HepG2 (cell line): ENCODE data around the gene IL31. TPM values are rescaled to one million over a fixed set of nuclear protein-coding genes. Genes with fewer than 3 reads are reported as not detected.
A peak's percentile ranks its signal among the peaks of the same experiment; 100 is the strongest.

Experiments
- ATAC-seq: fragments of 200-7000 bp; cut with Tn5 transposase; 3 replicates; pipeline ENCODE4 v1.9.1; 2020; ENCODE audit warnings: mild to moderate bottlenecking, moderate library complexity
- BruUV-seq: library from RNA; stranded (reverse); fragments of 400-500 nt; replicated peaks from 2 replicates; lab custom pipeline; 2021; lab: Mats Ljungman, UMichigan
- CTCF ChIA-PET: fragments of 300-600 bp; formaldehyde crosslinking; extraction: SDS; loops from one replicate; lab custom pipeline; 2021; ENCODE audit warnings: low total read pairs, inconsistent platforms, low intra/inter-chr PET ratio; lab: Yijun Ruan, JAX
- POLR2A ChIA-PET: fragments of 350-600 bp; sonication (Branson Sonifier 250); formaldehyde crosslinking; loops from one replicate; lab custom pipeline; 2020; ENCODE audit warnings: antibody characterized with exemption, inconsistent platforms; lab: Yijun Ruan, JAX
- DNase-seq: peaks from one replicate; pipeline ENCODE4 v3.0.0-alpha.2; 2015; ENCODE audit warnings: low spot score
- FAIRE-seq: peaks from 3 replicates; lab custom pipeline; 2011; peaks lifted over from hg19 to GRCh38; lab: Jason Lieb, UNC
- H2AFZ ChIP-seq: one replicate; pipeline ENCODE4 v1.6.1; 2011; ENCODE audit warnings: low read length, inconsistent platforms
- H3K27ac ChIP-seq: fragments of 300-600 bp; 3 replicates; pipeline ENCODE4 v1.8.0; 2011; ENCODE audit warnings: mixed run types, mild to moderate bottlenecking, mixed read lengths, low read length, inconsistent platforms; ENCODE audit not compliant: insufficient read depth; ENCODE audit errors: extremely low read length
- H3K27me3 ChIP-seq, 2 experiments: fragments of 200-600 bp in 1 of 2; 2 replicates in 1 of 2; 3 replicates in 1 of 2; pipeline versions ENCODE4 v1.6.0 to v1.8.0; 2011; ENCODE audit warnings: low read length in 2 of 2, mild to moderate bottlenecking in 2 of 2, moderate library complexity in 2 of 2, inconsistent platforms in 1 of 2; ENCODE audit not compliant: insufficient read depth in 2 of 2, control insufficient read depth in 1 of 2
- H3K36me3 ChIP-seq, 2 experiments: fragments of 200-600 bp in 1 of 2; replicated peaks in 1 of 2; 2 replicates in 1 of 2; 3 replicates in 1 of 2; pipeline versions ENCODE4 v1.5.1 to v1.8.0; 2011; ENCODE audit warnings: low read length in 2 of 2, inconsistent platforms in 1 of 2; ENCODE audit not compliant: insufficient read depth in 2 of 2, control insufficient read depth in 1 of 2
- H3K4me1 ChIP-seq: 2 replicates; pipeline ENCODE4 v1.5.1; 2012; ENCODE audit warnings: low read length, inconsistent platforms; ENCODE audit not compliant: insufficient read depth
- H3K4me2 ChIP-seq: 2 replicates; pipeline ENCODE4 v1.6.0; 2011; ENCODE audit warnings: low read depth, low read length, inconsistent platforms
- H3K4me3 ChIP-seq, 3 experiments: fragments of 200-600 bp in 1 of 3; sonication (generic), shearing (Covaris generic) in 1 of 3; replicated peaks in 1 of 3; 2 replicates each; pipeline ENCODE4 v1.5.1; 2011 to 2016; ENCODE audit warnings: low read length in 3 of 3, inconsistent platforms in 2 of 3, low read depth in 2 of 3, mild to moderate bottlenecking in 2 of 3, control low read depth in 1 of 3, mixed read lengths in 1 of 3; ENCODE audit not compliant: insufficient read depth in 1 of 3
- H3K79me2 ChIP-seq: one replicate; pipeline ENCODE4 v1.6.1; 2011; ENCODE audit warnings: low read length, inconsistent platforms; ENCODE audit not compliant: insufficient read depth
- H3K9ac ChIP-seq: 2 replicates; pipeline ENCODE4 v1.6.0; 2011; ENCODE audit warnings: mild to moderate bottlenecking, low read depth, low read length, inconsistent platforms; ENCODE audit not compliant: insufficient read depth
- H3K9me3 ChIP-seq: 2 replicates; pipeline ENCODE4 v1.5.1; 2012; ENCODE audit warnings: mild to moderate bottlenecking, low read length
- H4K20me1 ChIP-seq: 2 replicates; pipeline ENCODE4 v1.6.0; 2011; ENCODE audit warnings: inconsistent platforms, mild to moderate bottlenecking, low read length, moderate library complexity; ENCODE audit not compliant: insufficient read depth
- AHDC1 ChIP-seq: sonication (generic); formaldehyde crosslinking; IDR thresholded peaks from 2 replicates; pipeline ENCODE4 v1.5.1; 2020; ENCODE audit warnings: mild to moderate bottlenecking, missing genetic modification reagents, borderline replicate concordance
- ERF ChIP-seq: IDR thresholded peaks from 2 replicates; pipeline ENCODE4 v1.6.1; 2018; ENCODE audit warnings: missing biosample characterization, missing genetic modification reagents
- HNRNPLL ChIP-seq: fragments of 200-400 bp; formaldehyde crosslinking; IDR thresholded peaks from 2 replicates; pipeline ENCODE4 v1.6.1; 2017; ENCODE audit warnings: mild to moderate bottlenecking, low read depth, low read length; ENCODE audit not compliant: poor library complexity, severe bottlenecking
- MTERF4 ChIP-seq: sonication (generic); formaldehyde crosslinking; IDR thresholded peaks from 2 replicates; pipeline ENCODE4 v1.8.0; 2023; ENCODE audit warnings: mild to moderate bottlenecking, missing genetic modification reagents
- NFRKB ChIP-seq: fragments of 450-650 bp; IDR thresholded peaks from 2 replicates; pipeline ENCODE4 v1.6.1; 2017
- SMYD3 ChIP-seq: sonication (generic); formaldehyde crosslinking; IDR thresholded peaks from 2 replicates; pipeline ENCODE4 v1.8.1; 2023; ENCODE audit warnings: mild to moderate bottlenecking, missing genetic modification reagents
- SNAPC2 ChIP-seq: sonication (generic); formaldehyde crosslinking; IDR thresholded peaks from 2 replicates; pipeline ENCODE4 v1.8.1; 2022; ENCODE audit warnings: mild to moderate bottlenecking, missing genetic modification reagents
- ZFP82 ChIP-seq: sonication (generic); formaldehyde crosslinking; IDR thresholded peaks from 2 replicates; pipeline ENCODE4 v1.5.1; 2020; ENCODE audit warnings: mild to moderate bottlenecking, missing genetic modification reagents, borderline replicate concordance
- ZNF138 ChIP-seq: sonication (generic); formaldehyde crosslinking; IDR thresholded peaks from 2 replicates; pipeline ENCODE4 v1.5.0; 2020; ENCODE audit warnings: mild to moderate bottlenecking, low read depth, missing genetic modification reagents
- ZNF143 ChIP-seq: sonication (generic); formaldehyde crosslinking; IDR thresholded peaks from 2 replicates; pipeline ENCODE4 v1.4.0; 2020; ENCODE audit warnings: missing genetic modification reagents
- ZNF430 ChIP-seq: sonication (generic); formaldehyde crosslinking; IDR thresholded peaks from 2 replicates; pipeline ENCODE4 v1.9.0; 2021; ENCODE audit warnings: mild to moderate bottlenecking, missing genetic modification reagents
- ZNF629 ChIP-seq: sonication (generic); formaldehyde crosslinking; conservative IDR thresholded peaks from 2 replicates; pipeline ENCODE4 v1.5.0; 2020; ENCODE audit warnings: missing genetic modification reagents
- WGBS: methylation state at CpG from one replicate; pipeline ENCODE4 v1.1.6; 2017; ENCODE audit warnings: low lambda C conversion rate; 5-methylcytosine and 5-hydroxymethylcytosine counted together
- in situ Hi-C: cut with HindIII; loops from 2 replicates; pipeline ENCODE4 v1.10.0; 2017; ENCODE audit warnings: low pct_unique_long_range_greater_than_20kb; ENCODE audit not compliant: extremely low pct_ligation_motif_present
- intact Hi-C: fragments of 100-400 bp; cut with micrococcal nuclease; formaldehyde crosslinking; loops from one replicate; pipeline ENCODE4 v1.10.0; 2022; ENCODE audit not compliant: unreplicated experiment
- polyA plus RNA-seq, 8 experiments: library from polyadenylated mRNA; depleted of rRNA in 3 of 8; stranded (reverse) in 7 of 8; unstranded in 1 of 8; fragments of >200 nt; fragmentation: Illumina TruSeq in 4 of 8; extraction: Trizol in 4 of 8; gene quantifications; 2 replicates each; pipeline versions ENCODE4 v1.2.1 to v1.2.3, GENCODE V29; 2011 to 2016; ENCODE audit warnings: low read depth in 4 of 8, missing spikeins in 1 of 8, mixed read lengths in 1 of 8; ENCODE audit not compliant: insufficient read depth in 1 of 8
- total RNA-seq, 5 experiments: library from RNA; depleted of rRNA; stranded (reverse); fragments of >200 nt; fragmentation: Illumina TruSeq; extraction: Trizol; gene quantifications; 2 replicates each; pipeline ENCODE4 v1.2.3, GENCODE V29; 2016; ENCODE audit warnings: low read depth in 1 of 5
- TF ChIP-seq, protein P1 (sequence below): sonication (generic); formaldehyde crosslinking; conservative IDR thresholded peaks from 2 replicates; pipeline ENCODE4 v1.4.0; 2020; ENCODE audit warnings: missing genetic modification reagents

The IL31 gene
- total and polyA plus RNA-seq, 2 of the 13 experiments (the other 11 are each of a cell fraction or from before 2014, with no cell fraction given) = not detected

DNA sequence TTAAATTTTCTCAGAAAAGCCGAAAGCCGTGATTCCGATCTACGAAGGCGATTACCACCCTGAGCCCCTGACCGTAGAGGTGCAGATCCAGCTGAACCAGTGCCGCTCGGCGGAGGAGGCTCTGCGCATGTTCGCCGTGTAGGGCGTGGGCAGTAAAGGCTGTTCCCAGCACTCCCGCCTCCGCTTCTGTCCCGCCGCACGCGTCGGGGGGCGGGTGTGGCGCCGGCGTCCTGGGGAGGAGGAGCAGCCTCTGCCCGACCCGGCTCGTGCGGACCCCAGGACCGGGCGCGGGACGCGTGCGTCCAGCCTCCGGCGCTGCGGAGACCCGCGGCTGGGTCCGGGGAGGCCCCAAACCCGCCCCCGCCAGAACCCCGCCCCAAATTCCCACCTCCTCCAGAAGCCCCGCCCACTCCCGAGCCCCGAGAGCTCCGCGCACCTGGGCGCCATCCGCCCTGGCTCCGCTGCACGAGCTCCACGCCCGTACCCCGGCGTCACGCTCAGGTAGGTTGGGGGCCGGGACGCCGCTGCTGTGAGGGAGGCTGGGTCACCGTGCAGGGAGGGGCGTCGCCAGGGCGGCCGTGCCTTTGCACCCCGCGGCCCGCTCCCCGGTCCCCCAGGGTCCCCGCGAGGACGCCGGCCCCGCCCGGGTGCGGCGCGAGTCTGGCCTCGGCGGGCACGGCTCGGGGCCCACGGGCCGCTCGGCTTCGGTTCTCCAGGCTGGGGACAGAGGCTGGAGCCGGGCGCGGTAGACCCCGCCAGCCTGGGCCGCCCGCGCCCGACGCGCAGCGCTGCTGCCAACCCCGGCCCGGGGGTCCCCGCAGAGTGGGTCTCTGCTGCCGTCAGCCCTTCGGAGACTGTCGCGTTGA lies 29.5 kb upstream of the IL31 start, which contains the start of gene B3GNT4:
Gene B3GNT4, plus strand, starts transcription at position 409 of the 866 bp plus-strand sequence. CDS start 910 bp downstream, outside the sequence.
- Histone ChIP-seq H3K27me3 (peaks cover 6 to 61% of the 10 kb centered on the region in 2 experiments), H3K4me1 (peaks cover 38% of the 10 kb centered on the region), H3K27ac (no peak within 1 kb of the TSS), H3K4me3 (peak within 1 kb of the TSS; percentile 37 to 76 (median 49)), H3K9ac (no peak within 1 kb of the TSS), H3K79me2 (no peaks in the 10 kb centered on the region), H3K4me2 (peak within 1 kb of the TSS; percentile 96), H3K36me3 (peaks cover 6 to 14% of the 10 kb centered on the region in 2 experiments), H4K20me1 (0 out of 2 replicates have a peak, but pooled peaks cover 2% of the 10 kb centered on the region), H3K9me3 (no peaks in the 10 kb centered on the region), H2AFZ (no peak within 1 kb of the TSS)
- ATAC-seq (peak; percentile 33), FAIRE-seq (no peak), DNase-seq (no peak)
- BruUV-seq = no TSS peak
- WGBS = 20% methylated on average over 1 of the region's 104 CpGs
- in situ Hi-C loops (no loop called here), intact Hi-C loops (no loop called here)
- ChIA-PET CTCF (no interaction called here), POLR2A (interaction anchor here (1.3 kb wide), 1 partner anchor 22 kb away, joined by 6 read pairs; the partner anchor contains the start of gene DIABLO)
- TF ChIP-seq SMYD3 (no peak), ZNF143 (CRISPR knock-in tag) (no peak), ZNF138 (CRISPR knock-in tag) (no peak), SNAPC2 (CRISPR knock-in tag) (no peak), NFRKB (no peak), AHDC1 (CRISPR knock-in tag) (no peak), MTERF4 (CRISPR knock-in tag) (no peak), ERF (CRISPR knock-in tag) (peak; percentile 18; the same call in 1 of the 2 replicates), HNRNPLL (peak; percentile 58), ZNF430 (CRISPR knock-in tag) (no peak), ZNF629 (no peak), ZFP82 (CRISPR knock-in tag) (no peak)
- TF ChIP-seq, protein P1, sequence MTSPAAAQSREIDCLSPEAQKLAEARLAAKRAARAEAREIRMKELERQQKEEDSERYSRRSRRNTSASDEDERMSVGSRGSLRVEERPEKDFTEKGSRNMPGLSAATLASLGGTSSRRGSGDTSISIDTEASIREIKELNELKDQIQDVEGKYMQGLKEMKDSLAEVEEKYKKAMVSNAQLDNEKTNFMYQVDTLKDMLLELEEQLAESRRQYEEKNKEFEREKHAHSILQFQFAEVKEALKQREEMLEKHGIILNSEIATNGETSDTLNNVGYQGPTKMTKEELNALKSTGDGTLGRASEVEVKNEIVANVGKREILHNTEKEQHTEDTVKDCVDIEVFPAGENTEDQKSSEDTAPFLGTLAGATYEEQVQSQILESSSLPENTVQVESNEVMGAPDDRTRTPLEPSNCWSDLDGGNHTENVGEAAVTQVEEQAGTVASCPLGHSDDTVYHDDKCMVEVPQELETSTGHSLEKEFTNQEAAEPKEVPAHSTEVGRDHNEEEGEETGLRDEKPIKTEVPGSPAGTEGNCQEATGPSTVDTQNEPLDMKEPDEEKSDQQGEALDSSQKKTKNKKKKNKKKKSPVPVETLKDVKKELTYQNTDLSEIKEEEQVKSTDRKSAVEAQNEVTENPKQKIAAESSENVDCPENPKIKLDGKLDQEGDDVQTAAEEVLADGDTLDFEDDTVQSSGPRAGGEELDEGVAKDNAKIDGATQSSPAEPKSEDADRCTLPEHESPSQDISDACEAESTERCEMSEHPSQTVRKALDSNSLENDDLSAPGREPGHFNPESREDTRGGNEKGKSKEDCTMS (CRISPR knock-in tag) = no peak
